B cell (primary cell): ENCODE data around the gene CCDC63.

ENCODE experiments used
- EZH2 ChIP-seq: IDR thresholded peaks from 2 replicates; pipeline ENCODE4 v1.6.1; 2012; ENCODE audit warnings: borderline replicate concordance, low read depth, mild to moderate bottlenecking, moderate library complexity, low read length; ENCODE audit not compliant: insufficient read depth, poor library complexity, severe bottlenecking
- TF ChIP-seq, protein P1 (sequence below): fragments of 200-600 bp; IDR thresholded peaks from one replicate; pipeline ENCODE4 v1.8.0; 2022; ENCODE audit warnings: antibody characterized with exemption, mild to moderate bottlenecking

DNA sequence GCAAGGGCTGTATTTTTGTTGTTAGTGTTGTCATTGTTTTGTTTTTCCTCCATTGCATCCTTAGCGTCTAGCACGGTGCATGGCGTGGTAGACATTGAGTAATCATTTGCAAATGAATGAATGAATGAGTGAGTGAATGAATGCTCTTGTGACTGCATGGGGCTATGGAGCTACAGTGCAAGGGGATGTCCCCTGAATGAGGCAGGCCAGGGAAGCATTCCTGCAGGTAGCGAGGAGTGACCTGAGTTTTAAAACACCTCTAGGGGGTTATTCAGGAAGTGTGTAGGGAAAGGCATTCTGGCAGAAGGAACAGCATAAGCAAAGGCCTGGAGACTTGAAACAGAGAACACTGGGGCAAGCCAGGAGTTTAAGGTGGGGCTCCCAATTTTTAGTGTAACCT lies 56.7 kb downstream of the CCDC63 start:
- TF ChIP-seq, protein P1, sequence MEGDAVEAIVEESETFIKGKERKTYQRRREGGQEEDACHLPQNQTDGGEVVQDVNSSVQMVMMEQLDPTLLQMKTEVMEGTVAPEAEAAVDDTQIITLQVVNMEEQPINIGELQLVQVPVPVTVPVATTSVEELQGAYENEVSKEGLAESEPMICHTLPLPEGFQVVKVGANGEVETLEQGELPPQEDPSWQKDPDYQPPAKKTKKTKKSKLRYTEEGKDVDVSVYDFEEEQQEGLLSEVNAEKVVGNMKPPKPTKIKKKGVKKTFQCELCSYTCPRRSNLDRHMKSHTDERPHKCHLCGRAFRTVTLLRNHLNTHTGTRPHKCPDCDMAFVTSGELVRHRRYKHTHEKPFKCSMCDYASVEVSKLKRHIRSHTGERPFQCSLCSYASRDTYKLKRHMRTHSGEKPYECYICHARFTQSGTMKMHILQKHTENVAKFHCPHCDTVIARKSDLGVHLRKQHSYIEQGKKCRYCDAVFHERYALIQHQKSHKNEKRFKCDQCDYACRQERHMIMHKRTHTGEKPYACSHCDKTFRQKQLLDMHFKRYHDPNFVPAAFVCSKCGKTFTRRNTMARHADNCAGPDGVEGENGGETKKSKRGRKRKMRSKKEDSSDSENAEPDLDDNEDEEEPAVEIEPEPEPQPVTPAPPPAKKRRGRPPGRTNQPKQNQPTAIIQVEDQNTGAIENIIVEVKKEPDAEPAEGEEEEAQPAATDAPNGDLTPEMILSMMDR: no peak
- no peak for TF ChIP-seq EZH2
